GM12878 (cell line): ENCODE results near the gene UBE3C. TPM values are rescaled to one million over a fixed set of nuclear protein-coding genes. Genes with fewer than 3 reads are reported as not detected.

Experiments used
- ATAC-seq: fragments of 200-7000 bp; cut with Tn5 transposase; 3 replicates; pipeline ENCODE4 v1.9.1; 2020; ENCODE audit warnings: mild to moderate bottlenecking, moderate library complexity
- BruUV-seq: library from RNA; stranded (reverse); fragments of 400-500 nt; replicated peaks from 2 replicates; lab custom pipeline; 2021; lab: Mats Ljungman, UMichigan
- CTCF ChIA-PET: fragments of 300-600 bp; sonication (Branson Sonifier 250); formaldehyde crosslinking; extraction: SDS; loops from one replicate; lab custom pipeline; 2021; ENCODE audit warnings: inconsistent platforms; lab: Yijun Ruan, JAX
- POLR2A ChIA-PET: fragments of 350-600 bp; formaldehyde crosslinking; extraction: SDS; loops from one replicate; lab custom pipeline; 2021; ENCODE audit warnings: inconsistent platforms; lab: Charles Lee
- RAD21 ChIA-PET: fragments of 300-600 bp; sonication (Branson Sonifier 250); formaldehyde crosslinking; loops from one replicate; lab custom pipeline; 2023; ENCODE audit warnings: antibody characterized with exemption; ENCODE audit not compliant: unreplicated experiment; lab: Charles Lee
- SMC1A ChIA-PET: fragments of 300-600 bp; sonication (Branson Sonifier 250); formaldehyde crosslinking; loops from one replicate; lab custom pipeline; 2023; ENCODE audit not compliant: unreplicated experiment, uncharacterized antibody; lab: Charles Lee
- DNase-seq: peaks from one replicate; pipeline ENCODE4 v3.0.0-alpha.2; 2011; ENCODE audit warnings: low read depth, low spot score
- FAIRE-seq: peaks from 3 replicates; lab custom pipeline; 2011; peaks lifted over from hg19 to GRCh38; lab: Jason Lieb, UNC
- H2AFZ ChIP-seq: 2 replicates; pipeline ENCODE4 v1.6.0; 2011; ENCODE audit warnings: low read depth, low read length, control low read depth; ENCODE audit not compliant: control insufficient read depth
- H3K27ac ChIP-seq: 2 replicates; pipeline ENCODE4 v1.5.1; 2011; ENCODE audit warnings: control low read depth; ENCODE audit not compliant: control insufficient read depth, insufficient read depth
- H3K27me3 ChIP-seq, 2 experiments: replicated peaks in 1 of 2; 2 replicates each; pipeline versions ENCODE4 v1.6.0 to v1.6.1; 2011; ENCODE audit warnings: low read length in 1 of 2; ENCODE audit not compliant: control insufficient read depth in 2 of 2, insufficient read depth in 2 of 2
- H3K36me3 ChIP-seq, 2 experiments: 2 replicates each; pipeline ENCODE4 v1.5.1; 2011; ENCODE audit warnings: low read length in 1 of 2; ENCODE audit not compliant: control insufficient read depth in 2 of 2, insufficient read depth in 2 of 2
- H3K4me1 ChIP-seq: 2 replicates; pipeline ENCODE4 v1.6.1; 2011; ENCODE audit warnings: mild to moderate bottlenecking, low read length, moderate library complexity, mixed read lengths; ENCODE audit not compliant: control insufficient read depth, insufficient read depth
- H3K4me2 ChIP-seq: 2 replicates; pipeline ENCODE4 v1.6.0; 2011; ENCODE audit warnings: control low read depth; ENCODE audit not compliant: control insufficient read depth, insufficient read depth
- H3K4me3 ChIP-seq: fragments of 200-600 bp; sonication (generic); 2 replicates; pipeline ENCODE4 v1.5.1; 2016
- H3K79me2 ChIP-seq: 2 replicates; pipeline ENCODE4 v1.6.0; 2011; ENCODE audit warnings: low read length; ENCODE audit not compliant: control insufficient read depth, insufficient read depth
- H3K9ac ChIP-seq: 2 replicates; pipeline ENCODE4 v1.8.0; 2011; ENCODE audit warnings: low read length, control low read depth, mixed read lengths; ENCODE audit not compliant: control insufficient read depth, insufficient read depth
- H3K9me3 ChIP-seq: replicated peaks from 3 replicates; pipeline ENCODE4 v1.5.1; 2011; ENCODE audit warnings: mild to moderate bottlenecking, low read length; ENCODE audit not compliant: control insufficient read depth, insufficient read depth
- H4K20me1 ChIP-seq: 2 replicates; pipeline ENCODE4 v1.6.0; 2011; ENCODE audit not compliant: control insufficient read depth, insufficient read depth
- ESRRA ChIP-seq: IDR thresholded peaks from 2 replicates; pipeline ENCODE4 v1.6.1; 2012; ENCODE audit warnings: mild to moderate bottlenecking, low read length, improper control_type of control experiment
- NR2C2 ChIP-seq: IDR thresholded peaks from 2 replicates; pipeline ENCODE4 v1.6.1; 2011; ENCODE audit warnings: borderline replicate concordance, low read depth; ENCODE audit not compliant: control insufficient read depth, insufficient read length
- TAF1 ChIP-seq: IDR thresholded peaks from 2 replicates; pipeline ENCODE4 v1.6.1; 2011; ENCODE audit warnings: mild to moderate bottlenecking, low read depth, low read length, borderline replicate concordance
- WGBS: methylation state at CpG from one replicate; pipeline ENCODE4 v1.1.6; 2016; ENCODE audit warnings: low lambda C conversion rate; ENCODE audit not compliant: insufficient replicate concordance, insufficient coverage; ENCODE audit errors: missing lambda C conversion rate; 5-methylcytosine and 5-hydroxymethylcytosine counted together
- in situ Hi-C: fragments of 300-500 bp; cut with MboI; formaldehyde crosslinking; loops from 9 replicates; pipeline ENCODE4 v1.14.3; 2018; ENCODE audit warnings: mixed read lengths
- intact Hi-C: fragments of 100-400 bp; cut with micrococcal nuclease; formaldehyde crosslinking; loops from one replicate; pipeline ENCODE4 v1.14.2; 2022; ENCODE audit not compliant: unreplicated experiment
- polyA plus RNA-seq, 11 experiments: library from polyadenylated mRNA; depleted of rRNA in 4 of 11; unstranded in 6 of 11; stranded (reverse) in 5 of 11; fragments of >200 nt; fragmentation: Nextera tagmentation in 4 of 11; fragmentation: Illumina TruSeq in 1 of 11; extraction: Ambion mirVana in 4 of 11; extraction: Trizol in 1 of 11; gene quantifications; 1 replicate in 1 of 11; 2 replicates in 10 of 11; pipeline versions ENCODE4 v1.2.1 to v1.2.3, GENCODE V29; 2011 to 2016; ENCODE audit warnings: inconsistent platforms in 2 of 11, missing spikeins in 2 of 11, low read depth in 1 of 11
- total RNA-seq, 4 experiments: library from RNA; depleted of rRNA in 3 of 4; stranded (reverse); fragments of >200 nt in 3 of 4; fragmentation: Illumina TruSeq in 1 of 4; extraction: Trizol in 1 of 4; gene quantifications; 2 replicates each; pipeline versions ENCODE4 v1.2.1 to v1.2.3, GENCODE V29; 2013 to 2021

Gene UBE3C
- total and polyA plus RNA-seq, 10 of the 15 experiments (the other 5 are each of a cell fraction or from before 2014, with no cell fraction given): 7.9 to 65.9 (median 45.2) TPM

DNA sequence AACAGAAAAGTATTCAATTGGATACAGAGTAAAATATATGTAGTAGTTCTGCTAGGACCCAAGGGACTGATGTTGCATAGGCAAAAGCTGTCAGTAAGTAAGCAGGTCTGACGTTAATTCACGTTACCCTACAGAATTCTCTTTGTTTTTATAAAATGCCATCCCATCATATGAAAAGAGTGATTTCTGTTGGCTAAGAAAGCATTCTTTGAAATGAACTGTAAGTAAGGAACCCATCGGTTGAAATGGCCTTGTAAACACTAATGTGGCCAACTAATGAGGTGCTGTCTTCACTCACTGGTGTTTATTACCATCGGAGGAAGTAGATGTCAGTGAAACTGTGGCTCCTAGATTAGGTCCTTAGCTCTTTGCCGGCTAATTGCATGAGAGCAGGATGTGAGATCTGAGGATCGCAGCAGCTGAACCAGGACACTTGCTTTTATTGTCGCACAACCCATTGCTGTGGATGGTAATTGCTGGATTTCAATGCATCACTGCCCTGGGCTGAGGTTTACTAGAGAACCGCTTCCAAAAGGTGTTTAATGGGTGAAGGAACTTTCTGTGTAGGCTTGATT, 49.5 kb downstream of the UBE3C start:
- H3K36me3 ChIP-seq: peaks cover 8 to 35% of the 10 kb centered on the region in 2 experiments
- FAIRE-seq: no peak
- 97% methylated on average over 8 of the region's 8 CpGs for WGBS
- H3K4me3 ChIP-seq: no peak overlapping the region
- BruUV-seq: TSS peak; percentile 19
- no peak for DNase-seq
- no peaks in the 10 kb centered on the region for H3K79me2 ChIP-seq
- H3K9ac ChIP-seq: no peak overlapping the region
- no peaks in the 10 kb centered on the region for H3K9me3 ChIP-seq
- H3K4me2 ChIP-seq: no peak overlapping the region
- H3K27ac ChIP-seq: no peak overlapping the region
- in situ Hi-C loops (no loop called here), intact Hi-C loops (no loop called here)
- H3K4me1 ChIP-seq: no peaks in the 10 kb centered on the region
- no peaks in the 10 kb centered on the region for H3K27me3 ChIP-seq
- ATAC-seq: no peak
- CTCF ChIA-PET: no interaction called here
- no peak overlapping the region for H2AFZ ChIP-seq
- no peaks in the 10 kb centered on the region; the same call in 1 of the 2 replicates for H4K20me1 ChIP-seq
- TF ChIP-seq TAF1 (no peak), ESRRA (no peak)
- SMC1A ChIA-PET: no interaction called here
- POLR2A ChIA-PET: no interaction called here
- RAD21 ChIA-PET: no interaction called here

DNA sequence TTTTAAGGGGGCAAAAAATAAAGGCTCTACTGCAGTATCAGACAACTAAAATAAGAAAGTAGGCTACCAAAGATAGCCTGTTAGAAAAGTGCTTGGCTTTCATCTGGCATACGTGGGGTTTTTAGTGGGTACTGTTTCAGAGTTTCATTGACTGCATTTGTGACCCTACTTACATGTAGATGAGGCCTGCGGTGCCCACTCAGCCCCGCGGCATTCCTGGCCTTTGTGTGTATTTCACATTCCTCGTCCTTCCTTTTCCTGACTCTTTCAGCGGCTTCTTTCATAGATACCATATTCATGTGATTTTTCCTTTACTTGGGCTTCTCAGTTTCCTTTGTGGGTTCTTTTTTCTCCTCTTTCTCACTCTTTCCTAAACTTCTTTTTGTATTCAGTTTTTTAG, 50.7 kb downstream of the UBE3C start:
- CTCF ChIA-PET: no interaction called here
- Histone ChIP-seq H3K27ac (no peak overlapping the region), H3K36me3 (peaks cover 6 to 30% of the 10 kb centered on the region in 2 experiments), H3K4me1 (no peaks in the 10 kb centered on the region), H3K9me3 (no peaks in the 10 kb centered on the region), H3K27me3 (no peaks in the 10 kb centered on the region), H4K20me1 (no peaks in the 10 kb centered on the region; the same call in 1 of the 2 replicates), H2AFZ (no peak overlapping the region), H3K79me2 (no peaks in the 10 kb centered on the region), H3K4me3 (no peak overlapping the region), H3K9ac (no peak overlapping the region), H3K4me2 (no peak overlapping the region)
- intact Hi-C loops (no loop called here), in situ Hi-C loops (no loop called here)
- ATAC-seq (no peak), DNase-seq (no peak), FAIRE-seq (no peak)
- no peak for TF ChIP-seq NR2C2
- 98% methylated on average over 6 of the region's 6 CpGs for WGBS
- no TSS peak for BruUV-seq
- RAD21 ChIA-PET: no interaction called here
- POLR2A ChIA-PET: no interaction called here
- SMC1A ChIA-PET: no interaction called here
